ENCODE data around the gene ZNF217.
"Not testable (repeated sequence)": the region's sequence is repeated elsewhere in the genome, so short reads cannot be mapped to it uniquely, and the experiment has no call there.

The ZNF217 gene

GRCh38 chr20:53562104-53562764 is 31.4 kb downstream of the ZNF217 start:
- not testable (repeated sequence) for FAIRE-seq

GRCh38 chr20:53561505-53561904 is 32.1 kb downstream of the ZNF217 start:
- FAIRE-seq: no peak

- no peak for FAIRE-seq
These were observed 33.8 kb downstream of the ZNF217 start for GRCh38 chr20:53559816-53560215.

- no peak for FAIRE-seq
These were observed 36.5 kb downstream of the ZNF217 start for GRCh38 chr20:53557130-53557529.

- FAIRE-seq: no peak
These were observed 37.3 kb downstream of the ZNF217 start for GRCh38 chr20:53556267-53556897.

- FAIRE-seq: no peak
These were observed 37.8 kb downstream of the ZNF217 start for GRCh38 chr20:53555816-53556215.

GRCh38 chr20:53555081-53555480 is 38.6 kb downstream of the ZNF217 start:
- no peak for FAIRE-seq

- not testable (repeated sequence) for FAIRE-seq
These were observed 41.1 kb downstream of the ZNF217 start for GRCh38 chr20:53552572-53552893.

- not testable (repeated sequence) for FAIRE-seq
These were observed 41.7 kb downstream of the ZNF217 start for GRCh38 chr20:53551719-53552571.

- FAIRE-seq: no peak
These were observed 43.1 kb downstream of the ZNF217 start for GRCh38 chr20:53550280-53551187.

- peak; percentile 95 for FAIRE-seq
These were observed 45.9 kb downstream of the ZNF217 start for GRCh38 chr20:53547664-53548239.

GRCh38 chr20:53539516-53539915 is 54.1 kb downstream of the ZNF217 start:
- FAIRE-seq: no peak

GRCh38 chr20:53536382-53536781 is 57.3 kb downstream of the ZNF217 start:
- FAIRE-seq: not testable (repeated sequence)

- no peak for FAIRE-seq
These were observed 57.8 kb downstream of the ZNF217 start for GRCh38 chr20:53535878-53536277.

- FAIRE-seq: no peak
These were observed 59.6 kb downstream of the ZNF217 start for GRCh38 chr20:53534037-53534436.

- no peak for FAIRE-seq
These were observed 60.1 kb downstream of the ZNF217 start for GRCh38 chr20:53533500-53533899.

GRCh38 chr20:53532654-53533312 is 60.9 kb downstream of the ZNF217 start:
- not testable (repeated sequence) for FAIRE-seq

GRCh38 chr20:53530440-53530839 is 63.2 kb downstream of the ZNF217 start:
- no peak for FAIRE-seq

GRCh38 chr20:53529658-53530057 is 64.0 kb downstream of the ZNF217 start:
- no peak for FAIRE-seq

- FAIRE-seq: no peak
These were observed 66.4 kb downstream of the ZNF217 start for GRCh38 chr20:53527196-53527595.

GRCh38 chr20:53524589-53525312 is 68.9 kb downstream of the ZNF217 start:
- FAIRE-seq: no peak
